ENCODE results near the gene ENPP6. TPM values are rescaled to one million over a fixed set of nuclear protein-coding genes. Genes with fewer than 3 reads are reported as not detected.

The ENPP6 gene
- polyA plus RNA-seq, 1 donor from 2014 or later, result not detected

GRCh38 chr4:184114431-184114830, 103.2 kb downstream of the ENPP6 start:
- Histone ChIP-seq H3K4me2 (ENCODE audit: low read length) (no peak overlapping the region), H3K9me3 (ENCODE audit: low read length) (no peaks in the 10 kb centered on the region), H3K36me3 (ENCODE audit: insufficient read depth, low read length) (no peaks in the 10 kb centered on the region), H3K9me2 (ENCODE audit: insufficient read depth, low read length) (no peaks in the 10 kb centered on the region), H2AFZ (ENCODE audit: low read depth, low read length) (no peak overlapping the region), H3F3A (ENCODE audit: insufficient read depth, low read length, poor library complexity, severe bottlenecking) (no peaks in the 10 kb centered on the region), H4K20me1 (ENCODE audit: insufficient read depth) (no peaks in the 10 kb centered on the region), H3K27me3 (ENCODE audit: insufficient read depth, low read depth, low read length) (no peaks in the 10 kb centered on the region), H3K4me3 (ENCODE audit: low read length) (no peak overlapping the region), H3K9ac (ENCODE audit: low read length) (no peak overlapping the region), H3K27ac (ENCODE audit: low read length) (no peak overlapping the region), H3K79me2 (replicated peaks; ENCODE audit: insufficient read depth, low read length) (no peaks in the 10 kb centered on the region)
- TF ChIP-seq SMC3 (conservative IDR thresholded peaks at IDR 0.05; ENCODE audit: poor library complexity) (no peak), EP300 (conservative IDR thresholded peaks at IDR 0.05; ENCODE audit: poor library complexity, severe bottlenecking) (no peak), MXI1 (conservative IDR thresholded peaks at IDR 0.05; ENCODE audit: poor library complexity, severe bottlenecking) (no peak), POLR2AphosphoS5 (IDR thresholded peaks at IDR 0.05) (no peak), EZH2 (IDR thresholded peaks at IDR 0.05; ENCODE audit: borderline replicate concordance, insufficient read depth, low read length, poor library complexity, severe bottlenecking) (no peak), REST (IDR thresholded peaks at IDR 0.05; ENCODE audit: borderline replicate concordance) (no peak), TAF1 (IDR thresholded peaks at IDR 0.05; ENCODE audit: low read depth) (no peak)
- TF ChIP-seq, protein P1, sequence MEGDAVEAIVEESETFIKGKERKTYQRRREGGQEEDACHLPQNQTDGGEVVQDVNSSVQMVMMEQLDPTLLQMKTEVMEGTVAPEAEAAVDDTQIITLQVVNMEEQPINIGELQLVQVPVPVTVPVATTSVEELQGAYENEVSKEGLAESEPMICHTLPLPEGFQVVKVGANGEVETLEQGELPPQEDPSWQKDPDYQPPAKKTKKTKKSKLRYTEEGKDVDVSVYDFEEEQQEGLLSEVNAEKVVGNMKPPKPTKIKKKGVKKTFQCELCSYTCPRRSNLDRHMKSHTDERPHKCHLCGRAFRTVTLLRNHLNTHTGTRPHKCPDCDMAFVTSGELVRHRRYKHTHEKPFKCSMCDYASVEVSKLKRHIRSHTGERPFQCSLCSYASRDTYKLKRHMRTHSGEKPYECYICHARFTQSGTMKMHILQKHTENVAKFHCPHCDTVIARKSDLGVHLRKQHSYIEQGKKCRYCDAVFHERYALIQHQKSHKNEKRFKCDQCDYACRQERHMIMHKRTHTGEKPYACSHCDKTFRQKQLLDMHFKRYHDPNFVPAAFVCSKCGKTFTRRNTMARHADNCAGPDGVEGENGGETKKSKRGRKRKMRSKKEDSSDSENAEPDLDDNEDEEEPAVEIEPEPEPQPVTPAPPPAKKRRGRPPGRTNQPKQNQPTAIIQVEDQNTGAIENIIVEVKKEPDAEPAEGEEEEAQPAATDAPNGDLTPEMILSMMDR (IDR thresholded peaks at IDR 0.05; ENCODE audit: poor library complexity, severe bottlenecking), result no peak

GRCh38 chr4:184112006-184112550, 105.6 kb downstream of the ENPP6 start:
- Histone ChIP-seq H3K9ac (ENCODE audit: low read length) (no peak overlapping the region), H4K20me1 (ENCODE audit: insufficient read depth) (no peaks in the 10 kb centered on the region), H2AFZ (ENCODE audit: low read depth, low read length) (no peak overlapping the region), H3K9me2 (ENCODE audit: insufficient read depth, low read length) (no peaks in the 10 kb centered on the region), H3K36me3 (ENCODE audit: insufficient read depth, low read length) (no peaks in the 10 kb centered on the region), H3K79me2 (replicated peaks; ENCODE audit: insufficient read depth, low read length) (no peaks in the 10 kb centered on the region), H3K4me3 (ENCODE audit: low read length) (no peak overlapping the region), H3K27me3 (ENCODE audit: insufficient read depth, low read depth, low read length) (no peaks in the 10 kb centered on the region), H3K4me2 (ENCODE audit: low read length) (no peak overlapping the region), H3K9me3 (ENCODE audit: low read length) (no peaks in the 10 kb centered on the region), H3K27ac (ENCODE audit: low read length) (no peak overlapping the region), H3F3A (ENCODE audit: insufficient read depth, low read length, poor library complexity, severe bottlenecking) (no peaks in the 10 kb centered on the region)
- no peak for TF ChIP-seq EP300 (conservative IDR thresholded peaks at IDR 0.05; ENCODE audit: poor library complexity, severe bottlenecking)
- TF ChIP-seq MXI1 (conservative IDR thresholded peaks at IDR 0.05; ENCODE audit: poor library complexity, severe bottlenecking), result no peak
- no peak for TF ChIP-seq TAF1 (IDR thresholded peaks at IDR 0.05; ENCODE audit: low read depth)
- no peak for TF ChIP-seq RAD21 (conservative IDR thresholded peaks at IDR 0.05)
- TF ChIP-seq SMC3 (conservative IDR thresholded peaks at IDR 0.05; ENCODE audit: poor library complexity), result no peak
- no peak for TF ChIP-seq POLR2AphosphoS5 (IDR thresholded peaks at IDR 0.05)
- no peak for TF ChIP-seq EZH2 (IDR thresholded peaks at IDR 0.05; ENCODE audit: borderline replicate concordance, insufficient read depth, low read length, poor library complexity, severe bottlenecking)
- TF ChIP-seq, protein P1 (IDR thresholded peaks at IDR 0.05; ENCODE audit: poor library complexity, severe bottlenecking), result no peak
- TF ChIP-seq REST (IDR thresholded peaks at IDR 0.05; ENCODE audit: borderline replicate concordance), result no peak

All from neural cell (in vitro differentiated cells).